GM11168 (cell line): ENCODE measurements around the gene AURKA.
"Not testable (repeated sequence)": the region's sequence is repeated elsewhere in the genome, so short reads cannot be mapped to it uniquely, and the experiment has no call there.

Experiments
- in situ Hi-C: fragments of 300-500 bp; cut with MboI; formaldehyde crosslinking; loops from one replicate; pipeline ENCODE4 v1.12.0; 2022; ENCODE audit warnings: low sequenced_read_pairs; ENCODE audit not compliant: unreplicated experiment

The AURKA gene

GRCh38 chr20:56361900-56362299 lies 30.1 kb downstream of the AURKA start:
- in situ Hi-C loops, result no loop called here

- in situ Hi-C loops, result no loop called here
Observed at GRCh38 chr20:56360908-56361205, 31.2 kb downstream of the AURKA start.

GRCh38 chr20:56360133-56360907 lies 31.7 kb downstream of the AURKA start:
- in situ Hi-C loops, result no loop called here

GRCh38 chr20:56359212-56360132 lies 32.5 kb downstream of the AURKA start:
- in situ Hi-C loops, result no loop called here

GRCh38 chr20:56358600-56359211 lies 33.3 kb downstream of the AURKA start, which contains the start of gene FAM210B:
Gene FAM210B, plus strand, starts transcription at chr20:56358974. Its CDS starts 32 bp downstream, at chr20:56359006.
- in situ Hi-C loops, result no loop called here

GRCh38 chr20:56358070-56358469 lies 33.9 kb downstream of the AURKA start:
- in situ Hi-C loops, result no loop called here

- in situ Hi-C loops, result no loop called here
Observed at GRCh38 chr20:56353356-56353755, 38.7 kb downstream of the AURKA start.

- in situ Hi-C loops, result no loop called here
Observed at GRCh38 chr20:56352345-56353055, 39.5 kb downstream of the AURKA start.

- in situ Hi-C loops, result no loop called here
Observed at GRCh38 chr20:56350842-56351241, 41.2 kb downstream of the AURKA start.

GRCh38 chr20:56348746-56349145 lies 43.3 kb downstream of the AURKA start:
- in situ Hi-C loops, result no loop called here

GRCh38 chr20:56348305-56348693 lies 43.7 kb downstream of the AURKA start:
- in situ Hi-C loops, result no loop called here

GRCh38 chr20:56347628-56348304 lies 44.2 kb downstream of the AURKA start:
- in situ Hi-C loops, result no loop called here

GRCh38 chr20:56345911-56346310 lies 46.1 kb downstream of the AURKA start:
- in situ Hi-C loops, result no loop called here

- in situ Hi-C loops, result no loop called here
Observed at GRCh38 chr20:56343861-56344381, 48.1 kb downstream of the AURKA start.

GRCh38 chr20:56342783-56343182 lies 49.2 kb downstream of the AURKA start:
- in situ Hi-C loops, result no loop called here

- in situ Hi-C loops, result not testable (repeated sequence)
Observed at GRCh38 chr20:56336709-56337108, 55.3 kb downstream of the AURKA start.

GRCh38 chr20:56328861-56329260 lies 63.2 kb downstream of the AURKA start:
- in situ Hi-C loops, result no loop called here

- in situ Hi-C loops, result no loop called here
Observed at GRCh38 chr20:56324806-56325205, 67.2 kb downstream of the AURKA start.

GRCh38 chr20:56323656-56324055 lies 68.4 kb downstream of the AURKA start:
- in situ Hi-C loops, result no loop called here

GRCh38 chr20:56323206-56323605 lies 68.8 kb downstream of the AURKA start:
- in situ Hi-C loops, result no loop called here
